H1 (cell line): ENCODE measurements around the gene BRME1. TPM values are rescaled to one million over a fixed set of nuclear protein-coding genes. Genes with fewer than 3 reads are reported as not detected.

Experiments used
- CTCF ChIA-PET: fragments of 300-600 bp; sonication (Branson Sonifier 250); formaldehyde crosslinking; loops from one replicate; lab custom pipeline; 2021; ENCODE audit not compliant: partially characterized antibody; lab: Charles Lee
- POLR2A ChIA-PET: fragments of 300-600 bp; sonication (Branson Sonifier 250); formaldehyde crosslinking; loops from one replicate; lab custom pipeline; 2021; ENCODE audit warnings: inconsistent platforms; ENCODE audit not compliant: partially characterized antibody; lab: Charles Lee
- DNase-seq, 2 experiments: peaks; one replicate each; pipeline versions ENCODE4 v3.0.0 to v3.0.0-alpha.2; 2010 to 2022; ENCODE audit warnings: low spot score in 2 of 2, low read depth in 1 of 2, mixed read lengths in 1 of 2
- FAIRE-seq: peaks from 2 replicates; lab custom pipeline; 2011; peaks lifted over from hg19 to GRCh38; lab: Jason Lieb, UNC
- H2AFZ ChIP-seq: 2 replicates; pipeline ENCODE4 v1.8.1; 2012; ENCODE audit warnings: low read length, inconsistent platforms
- H2AK5ac ChIP-seq: 2 replicates; pipeline ENCODE4 v1.6.1; 2013; ENCODE audit warnings: low read depth, low read length
- H2BK120ac ChIP-seq: replicated peaks from 2 replicates; pipeline ENCODE3; 2013; ENCODE audit warnings: low read depth, low read length, inconsistent platforms
- H2BK12ac ChIP-seq: 2 replicates; pipeline ENCODE4 v1.6.1; 2013; ENCODE audit warnings: low read depth, low read length
- H2BK15ac ChIP-seq: 2 replicates; pipeline ENCODE4 v1.6.1; 2013; ENCODE audit warnings: low read length
- H2BK20ac ChIP-seq: 2 replicates; pipeline ENCODE4 v1.6.1; 2013; ENCODE audit warnings: low read length
- H2BK5ac ChIP-seq: 2 replicates; pipeline ENCODE4 v1.6.1; 2013; ENCODE audit warnings: low read depth, low read length
- H3K14ac ChIP-seq: 2 replicates; pipeline ENCODE4 v1.6.1; 2013; ENCODE audit warnings: inconsistent platforms; ENCODE audit not compliant: insufficient read length
- H3K18ac ChIP-seq: 2 replicates; pipeline ENCODE4 v1.6.1; 2013; ENCODE audit warnings: low read length; ENCODE audit errors: extremely low read depth
- H3K23ac ChIP-seq: 2 replicates; pipeline ENCODE4 v1.6.1; 2013; ENCODE audit warnings: inconsistent platforms; ENCODE audit not compliant: insufficient read length
- H3K23me2 ChIP-seq: 2 replicates; pipeline ENCODE4 v1.6.1; 2013; ENCODE audit warnings: low read depth, low read length
- H3K27ac ChIP-seq: 2 replicates; pipeline ENCODE4 v1.6.1; 2011; ENCODE audit warnings: low read depth, low read length, inconsistent platforms
- H3K27me3 ChIP-seq, 4 experiments: replicated peaks in 1 of 4; 1 replicate in 1 of 4; 2 replicates in 3 of 4; pipeline versions ENCODE4 v1.6.1 to v1.8.1; 2011 to 2013; ENCODE audit warnings: low read length in 3 of 4, mild to moderate bottlenecking in 3 of 4, inconsistent platforms in 2 of 4, mixed read lengths in 2 of 4, moderate library complexity in 1 of 4; ENCODE audit not compliant: control insufficient read depth in 3 of 4, insufficient read depth in 3 of 4; ENCODE audit errors: extremely low read depth in 1 of 4
- H3K36me3 ChIP-seq, 4 experiments: 2 replicates each; pipeline versions ENCODE4 v1.6.1 to v1.8.1; 2011 to 2013; ENCODE audit warnings: mild to moderate bottlenecking in 4 of 4, low read length in 3 of 4, moderate library complexity in 2 of 4, control low read depth in 1 of 4, inconsistent platforms in 1 of 4; ENCODE audit not compliant: insufficient read depth in 4 of 4, control insufficient read depth in 2 of 4
- H3K4ac ChIP-seq: replicated peaks from 2 replicates; pipeline ENCODE3; 2013; ENCODE audit warnings: low read length, low read depth, mixed read lengths, inconsistent platforms; ENCODE audit not compliant: insufficient read length
- H3K4me1 ChIP-seq, 4 experiments: replicated peaks in 1 of 4; 1 replicate in 1 of 4; 2 replicates in 3 of 4; pipeline versions ENCODE4 v1.6.1 to v1.8.1; 2011 to 2013; ENCODE audit warnings: low read length in 3 of 4, inconsistent platforms in 2 of 4, mixed read lengths in 1 of 4; ENCODE audit not compliant: insufficient read depth in 4 of 4, control insufficient read depth in 3 of 4
- H3K4me2 ChIP-seq, 2 experiments: 2 replicates each; pipeline versions ENCODE4 v1.6.1 to v1.8.1; 2011 to 2013; ENCODE audit warnings: low read depth in 2 of 2, low read length in 2 of 2, control low read depth in 1 of 2, inconsistent platforms in 1 of 2, mild to moderate bottlenecking in 1 of 2; ENCODE audit not compliant: insufficient read depth in 1 of 2
- H3K4me3 ChIP-seq, 4 experiments: fragments of 200-600, 300-600 bp in 1 of 4; sonication (generic), shearing (Covaris generic), sonication (Bioruptor Twin) in 1 of 4; 2 replicates each; pipeline versions ENCODE4 v1.5.1 to v1.8.1; 2011 to 2016; ENCODE audit warnings: low read length in 4 of 4, low read depth in 3 of 4, control low read depth in 2 of 4, inconsistent platforms in 2 of 4, mild to moderate bottlenecking in 2 of 4, mixed read lengths in 1 of 4, moderate library complexity in 1 of 4; ENCODE audit not compliant: insufficient read depth in 2 of 4; ENCODE audit errors: extremely low read depth in 1 of 4
- H3K56ac ChIP-seq: replicated peaks from 2 replicates; pipeline ENCODE3; 2013; ENCODE audit warnings: low read depth, mild to moderate bottlenecking, mixed read lengths, low read length, inconsistent platforms; ENCODE audit not compliant: insufficient read length
- H3K79me1 ChIP-seq: 2 replicates; pipeline ENCODE4 v1.6.1; 2013; ENCODE audit warnings: low read depth, low read length, control low read depth
- H3K79me2 ChIP-seq, 2 experiments: 2 replicates each; pipeline versions ENCODE4 v1.6.1 to v1.8.1; 2012 to 2013; ENCODE audit warnings: low read length in 2 of 2, mild to moderate bottlenecking in 2 of 2, inconsistent platforms in 1 of 2; ENCODE audit not compliant: insufficient read depth in 2 of 2, control insufficient read depth in 1 of 2
- H3K9ac ChIP-seq, 4 experiments: replicated peaks in 1 of 4; 1 replicate in 1 of 4; 2 replicates in 3 of 4; pipeline versions ENCODE4 v1.6.1 to v1.8.1; 2011 to 2013; ENCODE audit warnings: low read depth in 3 of 4, low read length in 3 of 4, control low read depth in 2 of 4, mild to moderate bottlenecking in 2 of 4, moderate library complexity in 2 of 4, inconsistent platforms in 1 of 4; ENCODE audit errors: extremely low read depth in 1 of 4
- H3K9me3 ChIP-seq, 2 experiments: 2 replicates each; pipeline versions ENCODE4 v1.6.1 to v1.8.1; 2012 to 2013; ENCODE audit warnings: mild to moderate bottlenecking in 2 of 2, moderate library complexity in 2 of 2, control low read depth in 1 of 2, inconsistent platforms in 1 of 2, low read depth in 1 of 2, low read length in 1 of 2, mixed read lengths in 1 of 2; ENCODE audit not compliant: insufficient read depth in 2 of 2
- H4K20me1 ChIP-seq, 2 experiments: replicated peaks in 1 of 2; 2 replicates each; pipeline versions ENCODE3 to v1.8.1; 2011 to 2013; ENCODE audit warnings: inconsistent platforms in 2 of 2, low read length in 2 of 2, mild to moderate bottlenecking in 1 of 2; ENCODE audit not compliant: insufficient read depth in 2 of 2, control insufficient read depth in 1 of 2
- H4K5ac ChIP-seq: 2 replicates; pipeline ENCODE4 v1.6.1; 2013; ENCODE audit warnings: low read length, low read depth, mixed read lengths, inconsistent platforms; ENCODE audit not compliant: insufficient read length
- H4K8ac ChIP-seq: 2 replicates; pipeline ENCODE4 v1.8.0; 2013; ENCODE audit warnings: mild to moderate bottlenecking, moderate library complexity, low read length, inconsistent platforms; ENCODE audit not compliant: insufficient read depth; ENCODE audit errors: extremely low read depth
- H4K91ac ChIP-seq: replicated peaks from 2 replicates; pipeline ENCODE3; 2013; ENCODE audit warnings: low read length, mixed read lengths, inconsistent platforms; ENCODE audit not compliant: insufficient read length
- BACH1 ChIP-seq: IDR thresholded peaks from 2 replicates; pipeline ENCODE4 v1.6.1; 2012; ENCODE audit warnings: low read length, improper control_type of control experiment
- CHD2 ChIP-seq: IDR thresholded peaks from 2 replicates; pipeline ENCODE4 v1.6.1; 2012; ENCODE audit warnings: low read length, improper control_type of control experiment
- GABPA ChIP-seq: IDR thresholded peaks from 2 replicates; pipeline ENCODE4 v1.6.1; 2011; ENCODE audit warnings: mild to moderate bottlenecking, low read length, moderate library complexity, borderline replicate concordance; ENCODE audit not compliant: insufficient read depth
- HDAC6 ChIP-seq: IDR thresholded peaks from one replicate; pipeline ENCODE4 v1.7.1; 2012; ENCODE audit warnings: low read depth, mild to moderate bottlenecking, inconsistent platforms, low read length, moderate library complexity
- SIRT6 ChIP-seq: IDR thresholded peaks from one replicate; pipeline ENCODE4 v1.7.1; 2012; ENCODE audit warnings: low read length, inconsistent platforms
- TAF1 ChIP-seq: IDR thresholded peaks from 2 replicates; pipeline ENCODE4 v1.6.1; 2011; ENCODE audit warnings: mild to moderate bottlenecking, low read depth, low read length
- WGBS, 2 experiments: shearing (Covaris generic) in 1 of 2; methylation state at CpG; one replicate each; pipeline versions ENCODE4 v1.1.6 to v1.1.7; 2013 to 2015; ENCODE audit warnings: low lambda C conversion rate in 2 of 2, mixed read lengths in 2 of 2, inconsistent platforms in 1 of 2, low coverage in 1 of 2, missing lambda C conversion rate in 1 of 2; ENCODE audit not compliant: insufficient replicate concordance in 2 of 2, insufficient coverage in 1 of 2, insufficient read length in 1 of 2; ENCODE audit errors: extremely low coverage in 1 of 2, missing lambda C conversion rate in 1 of 2; 5-methylcytosine and 5-hydroxymethylcytosine counted together
- polyA plus RNA-seq, 7 experiments: library from polyadenylated mRNA; depleted of rRNA in 3 of 7; stranded (reverse) in 5 of 7; unstranded in 2 of 7; fragments of >200 nt in 5 of 7; fragments of 200-250 nt in 2 of 7; gene quantifications; 1 replicate in 5 of 7; 2 replicates in 1 of 7; 4 replicates in 1 of 7; pipeline versions ENCODE4 v1.2.1 to v1.2.3, GENCODE V29; 2011 to 2013; ENCODE audit warnings: missing spikeins in 2 of 7, mixed read lengths in 2 of 7
- total RNA-seq: library from RNA; stranded (reverse); fragmentation: NEBNext Ultra II Directional; extraction: Animal tissue kit (Norgen Biotek cat#: 25700); gene quantifications from 2 replicates; pipeline ENCODE4 v1.2.1, GENCODE V29; 2021
- TF ChIP-seq, protein P1 (sequence below): IDR thresholded peaks from 2 replicates; pipeline ENCODE4 v1.6.1; 2011; ENCODE audit warnings: low read depth, mild to moderate bottlenecking, low read length; ENCODE audit not compliant: insufficient read depth
- TF ChIP-seq, protein P2 (sequence below): IDR thresholded peaks from 2 replicates; pipeline ENCODE4 v1.6.1; 2012; ENCODE audit warnings: inconsistent platforms

The BRME1 gene
- total and polyA plus RNA-seq, 2 of the 8 experiments (the other 6 are each of a cell fraction or from before 2014, with no cell fraction given) = 4.6 to 4.7 TPM

DNA sequence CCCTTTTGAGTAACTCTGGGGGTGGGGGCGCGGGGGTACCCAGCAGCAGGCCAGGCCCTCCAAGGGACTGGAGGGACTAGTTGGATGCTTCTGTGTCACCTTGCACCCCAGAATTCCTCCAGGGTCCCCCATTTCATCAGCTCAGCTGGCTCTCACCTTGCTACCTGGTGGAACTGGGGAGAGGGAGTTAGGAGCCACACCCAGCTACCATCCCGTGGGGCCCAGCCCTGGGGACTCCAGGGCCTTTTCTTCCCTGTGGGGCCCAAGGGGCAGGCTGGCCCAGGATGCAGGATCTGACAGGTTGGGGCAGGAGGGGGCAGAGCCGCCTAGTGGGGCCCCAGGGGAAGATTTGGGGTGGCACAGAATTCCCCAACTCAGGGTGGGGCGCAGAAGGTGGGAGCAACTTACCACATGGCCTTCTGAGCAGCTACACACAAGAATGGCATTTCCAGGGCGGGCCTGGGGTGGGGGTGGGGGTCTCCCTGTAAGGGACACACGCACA is 61.7 kb downstream of the BRME1 start:
- 72% methylated on average over 7 of the region's 7 CpGs; no CpG with 5 or more reads in 1 of the 2 experiments for WGBS, 2 experiments
- Histone ChIP-seq H3K4me2 (0 out of 4 replicates have a peak overlapping the region, but pooled peaks have one; percentile 16 to 79), H3K4me1 (peaks cover 0 to 43% (median 34%) of the 10 kb centered on the region in 4 experiments; a peak in 6 of 7 replicates), H3K23me2 (peaks cover 18% of the 10 kb centered on the region; the same call in 1 of the 2 replicates), H2BK5ac (peak overlapping the region; percentile 81; the same call in 1 of the 2 replicates), H3K4me3 (no peak overlapping the region), H2AFZ (no peak overlapping the region), H3K14ac (no peak overlapping the region), H3K23ac (no peak overlapping the region), H4K5ac (no peak overlapping the region), H3K79me2 (peaks cover 0 to 3% of the 10 kb centered on the region in 2 experiments; a peak in 2 of 4 replicates), H2AK5ac (peak overlapping the region; percentile 86; the same call in 1 of the 2 replicates), H3K27ac (no peak overlapping the region), H3K4ac (no peak overlapping the region), H3K36me3 (no peaks in the 10 kb centered on the region), H2BK12ac (peak overlapping the region; percentile 95; the same call in 1 of the 2 replicates), H4K8ac (no peak overlapping the region), H2BK20ac (0 out of 2 replicates have a peak overlapping the region, but pooled peaks have one; percentile 43), H3K9ac (no peak overlapping the region), H4K91ac (no peak overlapping the region), H3K79me1 (no peaks in the 10 kb centered on the region), H2BK15ac (no peak overlapping the region), H3K27me3 (no peaks in the 10 kb centered on the region), H3K18ac (peak overlapping the region; percentile 48), H2BK120ac (no peak overlapping the region), H4K20me1 (peaks cover 1 to 5% of the 10 kb centered on the region in 2 experiments), H3K56ac (no peak overlapping the region), H3K9me3 (no peaks in the 10 kb centered on the region)
- FAIRE-seq (no peak), DNase-seq (peak in 1 of 2 experiments; percentile 53)
- ChIA-PET CTCF (interaction anchor here (1.6 kb wide), 1 partner anchor 18 kb away, joined by 5 read pairs; no protein-coding TSS in a partner anchor), POLR2A (interaction anchor here (1.0 to 9.2 kb wide), 4 partner anchors 10 to 49 kb away, joined by 3 to 62 read pairs (median 4); partner anchors contain the start of gene ZSWIM4)
- TF ChIP-seq TAF1 (no peak), HDAC6 (no peak), CHD2 (no peak), SIRT6 (no peak), GABPA (no peak), BACH1 (no peak)
- TF ChIP-seq, protein P1, sequence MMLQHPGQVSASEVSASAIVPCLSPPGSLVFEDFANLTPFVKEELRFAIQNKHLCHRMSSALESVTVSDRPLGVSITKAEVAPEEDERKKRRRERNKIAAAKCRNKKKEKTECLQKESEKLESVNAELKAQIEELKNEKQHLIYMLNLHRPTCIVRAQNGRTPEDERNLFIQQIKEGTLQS = no peak
- TF ChIP-seq, protein P2, sequence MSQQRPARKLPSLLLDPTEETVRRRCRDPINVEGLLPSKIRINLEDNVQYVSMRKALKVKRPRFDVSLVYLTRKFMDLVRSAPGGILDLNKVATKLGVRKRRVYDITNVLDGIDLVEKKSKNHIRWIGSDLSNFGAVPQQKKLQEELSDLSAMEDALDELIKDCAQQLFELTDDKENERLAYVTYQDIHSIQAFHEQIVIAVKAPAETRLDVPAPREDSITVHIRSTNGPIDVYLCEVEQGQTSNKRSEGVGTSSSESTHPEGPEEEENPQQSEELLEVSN = no peak
